Fibroblast of upper back skin (primary cell): ENCODE data around the gene CLCN1.

Source experiments
- DNase-seq: peaks from one replicate; pipeline ENCODE4 v3.0.0-alpha.2; 2013

The CLCN1 gene

GRCh38 chr7:143296686-143297085 is 19.2 kb upstream of the CLCN1 start:
- no peak for DNase-seq

- no peak for DNase-seq
These were observed 16.6 kb upstream of the CLCN1 start for GRCh38 chr7:143299346-143299745.

- DNase-seq, result no peak
These were observed 16.1 kb upstream of the CLCN1 start for GRCh38 chr7:143299840-143300239.

GRCh38 chr7:143300959-143301935 is 14.7 kb upstream of the CLCN1 start:
- DNase-seq, result no peak

- DNase-seq, result no peak
These were observed 12.2 kb upstream of the CLCN1 start for GRCh38 chr7:143303733-143304132.

- DNase-seq, result no peak
These were observed 11.0 kb upstream of the CLCN1 start for GRCh38 chr7:143304938-143305337.

GRCh38 chr7:143305423-143306070 is 10.4 kb upstream of the CLCN1 start:
- DNase-seq, result no peak

- no peak for DNase-seq
These were observed 7.3 kb upstream of the CLCN1 start for GRCh38 chr7:143308632-143309031.

GRCh38 chr7:143314127-143314526 is 1.8 kb upstream of the CLCN1 start:
- DNase-seq, result no peak

GRCh38 chr7:143316492-143316891 is 581 bp downstream of the CLCN1 start:
- no peak for DNase-seq

GRCh38 chr7:143318661-143319060 is 2.8 kb downstream of the CLCN1 start:
- DNase-seq, result peak; percentile 68

GRCh38 chr7:143320620-143321019 is 4.7 kb downstream of the CLCN1 start:
- no peak for DNase-seq

GRCh38 chr7:143321242-143321641 is 5.3 kb downstream of the CLCN1 start:
- DNase-seq, result no peak

GRCh38 chr7:143321734-143322133 is 5.8 kb downstream of the CLCN1 start:
- DNase-seq, result no peak

GRCh38 chr7:143322760-143323633 is 7.1 kb downstream of the CLCN1 start:
- DNase-seq, result no peak

GRCh38 chr7:143323653-143324052 is 7.7 kb downstream of the CLCN1 start:
- DNase-seq, result no peak

GRCh38 chr7:143325240-143325639 is 9.3 kb downstream of the CLCN1 start:
- no peak for DNase-seq

- no peak for DNase-seq
These were observed 12.0 kb downstream of the CLCN1 start for GRCh38 chr7:143327903-143328302.

GRCh38 chr7:143329471-143330170 is 13.7 kb downstream of the CLCN1 start:
- no peak for DNase-seq

GRCh38 chr7:143331179-143331801 is 15.4 kb downstream of the CLCN1 start:
- peak; percentile 84 for DNase-seq

GRCh38 chr7:143334244-143334643 is 18.3 kb downstream of the CLCN1 start:
- no peak for DNase-seq

GRCh38 chr7:143337216-143337615 is 21.3 kb downstream of the CLCN1 start:
- DNase-seq, result no peak
